UCSD-AML1 (cell line): Measurements from ENCODE around the gene TM7SF3.
A peak's percentile ranks its signal among the peaks of the same experiment; 100 is the strongest.
"Not testable (repeated sequence)": the region's sequence is repeated elsewhere in the genome, so short reads cannot be mapped to it uniquely, and the experiment has no call there.

Experiments used
- DNase-seq: peaks from one replicate; lab custom pipeline; 2025; ENCODE audit not compliant: unreplicated experiment; lab: John Stamatoyannopoulos, UW

TM7SF3 gene

DNA sequence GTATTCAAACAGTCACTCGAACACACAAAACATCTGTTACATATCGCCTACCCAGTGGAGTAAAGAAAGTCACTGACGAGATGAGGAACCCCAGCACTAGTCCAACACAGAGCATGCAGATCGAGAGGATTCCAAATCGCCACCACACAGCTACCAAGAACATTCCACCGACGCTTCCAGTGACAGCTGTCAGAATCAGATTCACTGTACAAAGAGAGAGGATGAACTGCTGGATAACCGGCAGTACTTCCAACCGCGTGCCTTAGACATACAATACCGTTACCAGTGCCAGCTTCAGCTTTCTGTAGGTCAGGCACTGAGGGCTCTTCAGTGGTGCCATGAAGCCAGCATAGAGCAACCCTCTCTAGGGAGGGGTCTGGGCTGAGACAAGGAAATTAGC lies 34.5 kb downstream of the TM7SF3 start:
- DNase-seq = no peak

DNA sequence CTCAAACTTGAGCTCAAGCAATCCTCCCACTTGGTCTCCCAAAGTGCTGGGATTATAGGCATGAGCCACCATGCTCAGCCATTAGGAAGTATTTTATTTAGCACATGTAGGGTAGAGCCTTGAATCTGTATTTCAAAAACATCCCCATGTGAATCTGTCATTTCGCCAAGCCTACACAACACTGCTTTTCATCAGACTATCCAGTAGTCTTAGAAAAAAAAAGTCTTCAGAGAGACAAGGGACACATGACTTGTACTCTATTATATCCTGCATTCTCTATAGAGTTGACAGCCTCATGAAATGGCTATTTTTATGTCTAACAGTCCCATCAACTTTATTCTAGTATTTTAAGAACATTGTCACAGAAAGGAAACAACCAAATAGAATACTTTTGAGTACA lies 35.4 kb downstream of the TM7SF3 start:
- DNase-seq = no peak

DNA sequence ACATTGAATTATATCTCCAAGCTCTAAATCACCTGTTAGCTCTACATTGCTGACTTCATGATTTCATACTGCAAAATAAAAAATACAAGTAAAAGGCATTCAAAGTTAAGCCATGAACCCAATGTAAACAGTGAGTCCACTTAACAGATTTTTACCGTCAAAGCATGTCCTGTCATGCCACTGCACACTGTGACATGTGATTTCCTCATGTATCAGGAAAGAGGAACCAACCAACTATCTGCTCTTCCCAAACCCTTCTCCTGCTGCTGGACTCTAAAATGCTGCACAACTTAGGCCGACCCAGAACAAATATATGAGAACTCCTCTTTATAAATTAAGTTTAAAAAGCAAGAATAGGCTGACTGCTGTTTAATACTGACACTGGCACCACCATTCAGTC lies 37.5 kb downstream of the TM7SF3 start:
- DNase-seq = no peak

DNA sequence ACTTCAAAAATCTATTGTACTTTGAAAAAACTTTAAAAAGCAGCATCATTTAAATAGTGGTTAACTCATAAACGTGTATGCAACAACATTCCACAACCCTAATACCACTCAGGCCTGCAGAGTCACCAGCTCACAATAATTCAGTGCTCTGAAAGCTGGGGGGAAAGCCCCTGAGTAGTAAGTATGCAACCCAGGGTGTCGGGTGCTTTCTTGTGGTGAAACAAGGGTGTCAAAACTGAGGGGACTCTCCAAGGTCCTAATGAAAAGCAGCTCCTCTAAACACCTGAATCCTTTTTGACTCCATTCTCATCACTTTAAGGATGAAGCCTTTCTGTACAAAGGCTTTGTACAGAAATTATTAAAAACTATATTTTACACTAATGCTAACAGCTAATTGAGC lies 42.2 kb downstream of the TM7SF3 start:
- DNase-seq = no peak

DNA sequence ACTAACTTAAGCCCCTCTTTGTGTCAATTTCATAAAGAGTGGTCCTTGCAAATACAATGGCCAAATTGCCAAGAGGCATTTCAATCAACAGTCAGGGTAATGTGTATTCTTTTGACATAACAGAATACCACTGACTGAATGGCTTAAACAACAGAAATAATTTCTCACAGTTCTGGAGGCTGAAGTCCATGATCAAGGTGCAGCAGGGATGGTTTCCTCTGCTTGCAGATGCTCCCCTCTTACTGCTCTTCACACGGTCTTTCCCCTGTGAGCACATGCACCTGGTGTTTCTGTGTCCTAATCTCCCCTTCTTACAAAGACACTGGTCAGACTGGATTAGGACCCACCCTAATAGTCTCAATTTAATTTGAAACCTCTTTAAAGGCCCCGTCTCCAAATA lies 44.0 kb downstream of the TM7SF3 start:
- no peak for DNase-seq

DNA sequence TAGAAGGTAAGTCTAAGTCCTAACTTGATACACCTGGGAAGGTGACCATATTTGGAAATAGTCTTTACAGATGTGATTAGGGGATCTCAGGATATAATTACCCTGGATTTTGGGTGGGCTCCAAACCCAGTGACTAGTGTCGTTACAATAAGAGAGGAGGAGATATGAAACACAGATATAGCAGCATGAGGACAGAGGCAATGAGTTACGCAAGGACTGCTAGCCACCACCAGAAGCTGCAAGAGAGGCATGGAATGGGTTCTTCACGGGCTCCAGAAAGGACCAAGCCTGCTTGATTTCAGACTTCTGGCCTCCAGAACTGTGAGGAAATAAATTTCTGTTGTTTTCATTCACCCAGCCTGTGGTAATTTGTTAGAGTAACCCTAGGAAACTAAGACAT lies 47.3 kb downstream of the TM7SF3 start:
- no peak for DNase-seq

DNA sequence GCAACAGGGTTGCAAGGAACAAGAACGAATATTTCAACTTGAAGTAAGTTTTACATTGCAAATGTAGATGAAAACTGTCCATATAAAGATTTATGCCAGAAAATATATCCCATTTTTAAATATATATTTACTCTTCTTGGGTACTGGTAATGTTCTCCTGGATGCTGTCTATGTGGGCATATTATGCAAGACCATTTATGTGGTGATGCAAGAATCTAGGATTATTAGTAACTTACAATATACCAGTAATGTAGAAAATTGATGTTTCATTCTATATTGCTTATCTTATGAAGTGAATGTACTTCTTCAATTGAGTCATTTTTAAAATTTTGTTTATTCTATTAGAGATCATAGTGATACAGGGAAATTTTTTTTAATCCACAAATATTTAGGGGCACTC lies 50.8 kb downstream of the TM7SF3 start:
- DNase-seq = no peak

DNA sequence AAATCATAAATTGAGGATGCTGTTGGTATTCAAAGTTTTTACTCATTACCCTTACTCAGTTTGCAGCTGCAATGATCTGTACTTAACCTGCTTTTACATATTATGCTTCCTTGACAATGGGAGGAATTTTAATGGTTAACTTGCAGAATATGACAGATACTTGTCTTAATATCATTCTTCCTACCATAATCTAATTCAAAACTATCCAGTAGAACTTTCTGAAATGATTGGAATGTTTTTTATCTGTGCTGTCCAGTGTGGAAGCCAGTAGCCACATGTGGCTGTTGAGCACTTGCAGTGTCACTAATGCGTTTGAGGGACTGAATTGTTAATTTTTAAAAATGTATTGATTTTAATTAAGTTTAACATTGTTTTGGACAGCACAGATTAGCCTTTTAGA lies 52.4 kb downstream of the TM7SF3 start:
- no peak for DNase-seq

DNA sequence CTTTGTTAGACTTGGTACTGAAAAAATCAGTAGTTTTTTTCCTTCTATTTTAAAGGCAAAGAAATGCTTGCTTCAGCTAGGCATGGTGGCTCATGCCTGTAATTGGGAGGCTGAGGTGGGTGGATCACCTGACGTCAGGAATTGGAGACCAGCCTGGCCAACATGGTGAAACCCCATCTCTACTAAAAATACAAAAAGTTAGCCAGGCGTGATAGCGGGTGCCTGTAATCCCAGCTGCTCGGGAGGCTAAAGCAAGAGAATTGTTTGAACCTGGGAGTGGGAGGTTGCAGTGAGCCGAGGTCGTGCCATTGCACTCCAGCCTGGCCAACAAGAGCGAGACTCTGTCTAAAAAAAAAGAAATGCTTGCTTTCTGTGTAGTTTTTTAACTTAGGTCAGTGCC lies 52.8 kb downstream of the TM7SF3 start:
- not testable (repeated sequence) for DNase-seq

DNA sequence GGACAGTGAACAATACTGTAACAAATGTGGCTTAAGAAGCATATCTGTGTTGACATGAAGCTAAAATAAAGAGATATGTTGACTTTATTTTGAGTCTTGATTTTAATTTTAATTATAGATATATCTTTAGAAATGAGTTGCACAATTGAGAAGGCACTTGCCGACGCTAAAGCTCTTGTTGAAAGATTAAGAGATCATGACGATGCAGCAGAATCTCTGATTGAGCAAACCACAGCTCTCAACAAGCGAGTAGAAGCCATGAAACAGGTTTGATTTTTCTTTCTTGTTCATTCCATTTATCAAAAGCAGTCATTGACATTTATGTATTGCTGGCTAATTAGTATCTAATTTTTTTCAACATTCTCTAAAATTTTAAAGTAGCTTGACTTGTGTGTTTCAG lies 60.2 kb downstream of the TM7SF3 start:
- no peak for DNase-seq

DNA sequence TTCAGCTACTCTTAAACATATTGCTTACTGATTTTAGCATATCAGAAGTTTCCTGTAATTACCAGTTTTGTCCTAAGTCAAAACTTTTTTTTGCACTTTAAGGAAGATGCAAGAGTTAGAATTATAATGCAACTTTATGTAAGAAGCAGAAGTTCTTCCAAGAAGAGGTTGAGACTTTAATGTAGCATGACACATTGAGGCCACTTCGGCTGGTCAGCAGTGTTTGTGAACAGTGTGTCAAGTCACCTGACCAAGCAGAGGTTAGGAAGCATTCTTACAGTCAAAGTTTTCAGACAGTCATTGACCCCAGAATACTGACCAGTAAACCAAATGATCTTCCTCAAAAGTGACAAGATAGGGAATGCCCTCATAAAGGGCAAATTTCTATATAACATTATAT lies 60.7 kb downstream of the TM7SF3 start:
- no peak for DNase-seq

DNA sequence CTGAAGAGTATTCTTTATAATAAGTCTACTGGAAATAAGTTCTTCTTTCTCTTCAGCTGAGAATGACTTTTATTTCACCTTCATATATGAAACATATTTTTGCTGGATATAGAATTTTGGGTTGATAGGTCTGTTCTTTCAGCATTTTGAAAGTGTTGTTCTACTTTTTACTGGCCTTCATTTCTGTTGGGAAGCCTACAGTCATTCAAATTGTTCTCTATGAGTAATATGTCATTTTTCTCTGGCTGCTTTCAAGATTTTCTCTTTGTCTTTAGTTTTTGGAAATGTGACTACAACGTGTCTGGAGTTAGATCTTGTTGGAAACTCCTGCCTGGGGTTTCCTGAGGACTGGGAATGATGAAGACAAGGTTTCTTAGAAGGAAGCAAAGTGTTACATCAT lies 65.9 kb downstream of the TM7SF3 start:
- DNase-seq = no peak

DNA sequence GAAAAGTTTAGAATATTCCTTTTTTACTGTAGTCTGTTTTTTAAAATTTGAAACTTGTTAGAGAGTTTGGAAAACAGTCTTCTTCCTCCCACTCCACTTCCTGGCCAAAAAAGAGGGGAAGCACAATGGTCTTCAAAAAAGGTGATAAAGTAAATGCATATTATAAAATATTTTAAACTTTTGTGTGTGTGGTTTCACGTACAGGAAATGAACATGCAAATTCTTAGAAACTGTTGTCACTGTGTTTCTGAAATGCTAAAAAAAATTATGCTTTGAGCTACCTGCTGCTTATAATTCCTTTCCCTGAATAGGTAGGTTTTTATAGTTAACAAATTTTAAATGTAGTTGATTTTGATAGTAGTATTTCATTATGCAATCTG lies 73.0 kb downstream of the TM7SF3 start:
- DNase-seq = no peak

DNA sequence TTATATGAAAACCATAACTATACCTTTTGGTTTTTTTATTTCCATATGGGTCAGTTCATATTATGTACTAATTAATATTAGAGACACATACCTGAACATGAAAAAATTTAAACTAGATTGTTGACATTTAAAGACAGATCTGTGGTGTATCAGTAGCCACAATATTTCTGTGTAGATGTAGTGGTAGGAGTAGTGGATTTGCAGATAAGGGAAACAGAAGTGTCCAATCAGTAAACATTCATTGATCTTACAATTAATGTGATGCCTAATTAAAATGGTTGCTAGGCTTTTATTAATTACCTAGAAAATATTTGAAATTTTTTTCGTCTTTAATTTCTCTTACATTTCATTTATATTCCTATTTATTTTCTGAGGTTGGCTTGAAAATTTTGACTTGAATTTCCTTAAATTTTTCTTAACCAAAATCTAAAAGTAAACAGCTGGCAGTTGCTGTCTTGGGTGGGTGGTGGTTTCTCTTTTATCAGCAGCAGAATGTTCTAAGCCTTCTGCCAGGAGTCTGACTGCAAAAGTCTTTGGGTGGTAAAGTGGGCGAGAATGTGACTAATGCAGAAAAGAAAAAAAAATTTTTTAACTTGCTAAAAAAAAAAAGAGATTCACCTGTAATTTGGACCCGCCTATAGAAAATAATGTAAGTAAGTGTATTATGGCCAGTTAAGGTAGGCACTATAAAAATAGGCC lies 73.5 kb downstream of the TM7SF3 start:
- no peak for DNase-seq

DNA sequence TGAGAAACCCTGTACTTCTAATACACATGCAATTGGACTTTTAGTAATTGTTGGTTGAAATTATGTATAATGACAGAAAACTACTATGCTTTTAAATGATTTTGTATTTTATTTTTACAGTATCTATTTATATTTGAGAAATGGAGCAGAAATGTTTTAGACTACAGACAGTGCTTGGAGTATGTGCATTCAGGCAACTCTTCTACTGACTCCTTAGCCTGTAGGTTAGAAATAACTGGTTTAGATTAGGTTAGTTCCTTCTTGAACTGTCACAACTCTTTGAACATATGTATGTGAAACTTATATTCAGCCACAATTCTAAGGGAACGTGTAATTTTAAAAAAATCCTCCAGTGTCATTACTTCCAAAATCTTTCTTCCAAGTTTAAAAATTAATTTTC lies 74.2 kb downstream of the TM7SF3 start:
- no peak for DNase-seq

DNA sequence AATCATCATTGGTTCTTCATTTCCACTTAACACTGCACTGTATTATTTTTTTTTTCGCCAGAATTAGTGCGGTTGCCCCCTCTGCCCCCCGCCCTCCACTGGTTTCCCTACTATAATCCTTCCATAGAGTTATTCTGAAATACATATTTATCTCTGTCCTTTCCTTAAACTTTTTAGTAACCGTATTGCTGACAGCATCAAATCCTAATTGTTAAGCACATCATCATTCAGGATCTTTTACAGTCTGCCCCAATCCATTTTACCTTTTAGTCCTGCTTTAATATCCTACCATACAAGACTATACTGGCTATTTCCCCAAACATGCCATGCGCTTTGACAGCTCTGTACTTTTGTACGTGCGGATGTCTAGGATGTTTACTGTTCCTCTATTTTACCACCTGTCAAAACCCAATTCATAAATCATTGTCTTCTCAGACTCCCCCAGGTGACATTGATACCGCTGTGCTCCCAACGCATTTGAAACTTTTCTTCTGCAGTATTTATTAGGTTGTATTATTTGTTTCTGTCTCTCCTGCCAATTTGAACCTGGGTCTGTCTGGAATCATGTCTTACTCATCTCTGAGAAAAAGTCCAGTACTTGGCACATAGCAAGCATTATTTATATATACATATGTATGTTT lies 74.9 kb downstream of the TM7SF3 start:
- DNase-seq = no peak

DNA sequence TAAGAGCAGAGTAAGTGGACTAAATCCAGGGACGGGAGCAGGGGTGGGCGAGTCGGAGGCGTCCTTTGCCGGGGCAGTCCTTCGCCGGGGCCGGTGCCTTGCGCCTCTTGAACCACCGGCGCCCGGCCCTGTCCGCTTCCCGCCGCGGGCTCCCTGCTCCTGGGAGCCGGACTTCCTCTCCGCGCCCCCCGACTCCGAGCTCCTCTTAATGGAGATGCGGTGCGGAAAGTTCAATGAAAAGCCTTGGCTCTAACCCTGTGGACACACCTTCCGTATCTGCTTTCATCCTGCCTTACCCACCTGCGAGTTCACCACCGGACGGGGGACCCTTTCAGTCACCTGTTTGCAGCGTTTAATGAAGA lies 75.5 kb downstream of the TM7SF3 start:
- peak; percentile 67 for DNase-seq

DNA sequence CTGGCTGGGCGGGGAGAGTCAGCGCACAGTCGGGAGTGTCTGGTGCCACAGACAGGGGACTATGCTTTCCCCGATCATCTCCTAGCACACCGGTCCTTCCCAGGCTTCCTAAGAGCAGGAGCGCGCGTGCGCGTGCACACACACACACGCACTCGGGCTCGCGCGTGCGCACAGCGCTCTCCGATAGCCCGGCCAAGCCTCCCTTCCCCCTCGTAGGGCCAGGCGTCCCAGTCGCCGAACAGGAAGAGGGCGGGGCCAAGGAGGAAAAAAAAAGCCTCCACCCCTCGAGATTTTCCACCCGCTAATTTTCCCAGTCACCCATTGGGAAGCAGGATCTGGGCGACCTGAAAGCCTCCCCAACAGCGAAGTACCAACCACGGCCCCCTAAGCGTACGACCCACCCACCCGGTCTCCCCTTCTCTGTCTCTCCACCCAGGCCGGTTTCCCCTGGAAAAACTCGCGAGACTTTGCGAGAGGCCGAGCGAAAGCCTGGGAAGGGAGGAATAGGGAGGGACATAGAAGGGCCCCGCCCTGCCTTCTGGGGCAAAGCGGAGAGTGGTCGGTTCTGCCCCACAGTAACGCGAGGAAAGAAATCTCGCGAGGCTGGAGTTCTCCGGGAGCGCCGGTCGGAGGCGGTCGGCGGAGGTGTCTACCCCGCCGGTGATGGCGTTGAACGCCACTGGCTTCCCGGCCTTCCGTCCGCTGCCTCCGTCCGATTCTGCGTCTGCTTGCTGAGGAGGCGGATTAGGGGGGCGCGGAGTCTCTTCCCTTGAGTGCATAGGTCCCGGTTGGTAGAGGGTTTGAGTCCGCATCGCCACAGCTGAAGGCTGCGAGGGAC lies 76.1 kb downstream of the TM7SF3 start, which contains the start of the genes FGFR1OP2 and INTS13:
TSS of gene FGFR1OP2 (plus strand) at position 608 of the 838 bp plus-strand sequence. CDS start 15,689 bp downstream, outside the sequence.
TSS of gene INTS13 (minus strand) at position 119 of the 838 bp plus-strand sequence. CDS start 1,178 bp downstream, outside the sequence.
- DNase-seq = peak; percentile 98

DNA sequence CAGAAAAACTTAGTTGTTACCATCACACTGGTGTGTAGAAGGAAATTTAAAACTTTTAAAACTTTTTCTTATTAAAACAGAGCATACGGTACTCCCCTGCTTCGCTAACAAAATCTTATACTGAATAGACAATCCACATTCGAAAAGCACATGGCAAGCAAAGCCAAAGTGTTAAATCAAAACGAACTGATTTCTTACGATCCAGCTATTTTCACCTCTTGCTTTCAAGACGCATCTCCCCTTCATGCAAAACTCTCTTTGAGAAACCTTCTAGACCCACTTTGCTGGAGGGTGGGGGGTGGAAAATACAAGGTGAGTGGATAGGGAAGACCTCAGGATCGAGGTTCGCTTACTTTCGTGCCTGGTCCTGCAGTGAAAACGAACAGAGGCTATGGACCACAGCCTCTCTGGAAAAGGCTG lies 76.7 kb downstream of the TM7SF3 start:
- no peak for DNase-seq

DNA sequence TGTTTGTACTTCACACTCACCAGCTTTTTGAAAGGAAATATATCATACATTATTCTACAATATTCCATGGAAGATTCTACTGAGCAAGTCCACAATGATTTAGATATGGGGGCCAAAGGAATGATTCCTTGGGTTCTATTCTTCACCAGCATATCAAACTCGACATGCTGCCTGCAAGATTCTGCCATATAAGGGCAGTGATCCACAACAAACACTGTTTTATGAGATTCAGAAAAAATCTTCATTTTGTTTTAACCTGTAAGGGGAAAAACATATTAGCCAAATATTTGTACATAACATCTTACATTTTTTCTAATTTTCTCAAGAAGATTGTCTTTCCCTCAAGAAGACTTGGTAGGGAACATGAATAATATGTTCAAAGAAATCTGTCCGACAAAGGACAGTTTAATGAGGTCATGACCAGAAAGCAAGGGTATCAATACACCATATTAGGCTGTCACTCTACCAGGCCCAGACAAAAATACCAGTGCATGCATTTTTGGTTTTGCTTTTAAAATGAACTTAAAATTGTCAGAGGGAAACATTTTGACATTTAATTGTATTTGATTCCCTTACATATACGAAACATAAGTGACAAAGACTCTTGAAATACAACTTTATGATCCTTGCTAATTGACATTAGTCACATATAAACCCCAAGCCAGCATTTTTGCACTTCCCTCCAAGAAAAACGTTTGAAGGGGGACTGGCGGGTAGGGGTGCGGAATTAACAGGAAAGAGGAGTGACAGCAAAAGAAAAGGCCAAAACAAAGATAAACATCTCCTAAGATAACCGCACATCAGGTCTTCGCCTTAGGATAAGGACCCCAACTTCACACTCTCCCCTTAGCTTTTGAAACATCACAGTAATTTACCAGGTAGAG lies 77.4 kb downstream of the TM7SF3 start:
- no peak for DNase-seq
